Measurements from ENCODE around the gene PLEKHA6. TPM values are rescaled to one million over a fixed set of nuclear protein-coding genes. Genes with fewer than 3 reads are reported as not detected.

Gene PLEKHA6
- polyA plus RNA-seq, 1 experiment, result 4.2 TPM

- no peak for DNase-seq (ENCODE audit: low read depth)
- POLR2A ChIA-PET, result interaction anchor here (0.6 kb wide), 1 partner anchor 779 kb away, joined by 3 read pairs; the partner anchor contains the start of gene RBBP5
- CTCF ChIA-PET, result interaction anchor here (0.6 to 3.4 kb wide), 10 partner anchors 9 to 141 kb away, joined by 3 to 17 read pairs (median 6); no protein-coding TSS in a partner anchor
- no peaks in the 10 kb centered on the region for H3K36me3 ChIP-seq (ENCODE audit: control insufficient read depth, insufficient read depth, low read length)
- H3K4me3 ChIP-seq (ENCODE audit: low read depth, low read length), result no peak overlapping the region
- no peaks in the 10 kb centered on the region for H3K27me3 ChIP-seq (ENCODE audit: control insufficient read depth, insufficient read depth, low read length)
- TF ChIP-seq, protein P1, sequence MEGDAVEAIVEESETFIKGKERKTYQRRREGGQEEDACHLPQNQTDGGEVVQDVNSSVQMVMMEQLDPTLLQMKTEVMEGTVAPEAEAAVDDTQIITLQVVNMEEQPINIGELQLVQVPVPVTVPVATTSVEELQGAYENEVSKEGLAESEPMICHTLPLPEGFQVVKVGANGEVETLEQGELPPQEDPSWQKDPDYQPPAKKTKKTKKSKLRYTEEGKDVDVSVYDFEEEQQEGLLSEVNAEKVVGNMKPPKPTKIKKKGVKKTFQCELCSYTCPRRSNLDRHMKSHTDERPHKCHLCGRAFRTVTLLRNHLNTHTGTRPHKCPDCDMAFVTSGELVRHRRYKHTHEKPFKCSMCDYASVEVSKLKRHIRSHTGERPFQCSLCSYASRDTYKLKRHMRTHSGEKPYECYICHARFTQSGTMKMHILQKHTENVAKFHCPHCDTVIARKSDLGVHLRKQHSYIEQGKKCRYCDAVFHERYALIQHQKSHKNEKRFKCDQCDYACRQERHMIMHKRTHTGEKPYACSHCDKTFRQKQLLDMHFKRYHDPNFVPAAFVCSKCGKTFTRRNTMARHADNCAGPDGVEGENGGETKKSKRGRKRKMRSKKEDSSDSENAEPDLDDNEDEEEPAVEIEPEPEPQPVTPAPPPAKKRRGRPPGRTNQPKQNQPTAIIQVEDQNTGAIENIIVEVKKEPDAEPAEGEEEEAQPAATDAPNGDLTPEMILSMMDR (IDR thresholded peaks at IDR 0.05; ENCODE audit: insufficient read depth, low read depth, low read length), result no peak
Measured at GRCh38 chr1:204342310-204342709, 17.4 kb downstream of the PLEKHA6 start.

GRCh38 chr1:204341380-204341779, 18.3 kb downstream of the PLEKHA6 start:
- Histone ChIP-seq H3K36me3 (ENCODE audit: control insufficient read depth, insufficient read depth, low read length) (no peaks in the 10 kb centered on the region), H3K4me3 (ENCODE audit: low read depth, low read length) (no peak overlapping the region), H3K27me3 (ENCODE audit: control insufficient read depth, insufficient read depth, low read length) (no peaks in the 10 kb centered on the region)
- CTCF ChIA-PET, result interaction anchor here (0.7 to 3.4 kb wide), 4 partner anchors 10 to 153 kb away, joined by 4 to 17 read pairs (median 8); partner anchors contain the start of gene PIK3C2B
- POLR2A ChIA-PET, result interaction anchor here (0.6 kb wide), 1 partner anchor 780 kb away, joined by 3 read pairs; the partner anchor contains the start of gene RBBP5
- no peak for DNase-seq (ENCODE audit: low read depth)
- TF ChIP-seq, protein P1 (IDR thresholded peaks at IDR 0.05; ENCODE audit: insufficient read depth, low read depth, low read length), result no peak

DNA sequence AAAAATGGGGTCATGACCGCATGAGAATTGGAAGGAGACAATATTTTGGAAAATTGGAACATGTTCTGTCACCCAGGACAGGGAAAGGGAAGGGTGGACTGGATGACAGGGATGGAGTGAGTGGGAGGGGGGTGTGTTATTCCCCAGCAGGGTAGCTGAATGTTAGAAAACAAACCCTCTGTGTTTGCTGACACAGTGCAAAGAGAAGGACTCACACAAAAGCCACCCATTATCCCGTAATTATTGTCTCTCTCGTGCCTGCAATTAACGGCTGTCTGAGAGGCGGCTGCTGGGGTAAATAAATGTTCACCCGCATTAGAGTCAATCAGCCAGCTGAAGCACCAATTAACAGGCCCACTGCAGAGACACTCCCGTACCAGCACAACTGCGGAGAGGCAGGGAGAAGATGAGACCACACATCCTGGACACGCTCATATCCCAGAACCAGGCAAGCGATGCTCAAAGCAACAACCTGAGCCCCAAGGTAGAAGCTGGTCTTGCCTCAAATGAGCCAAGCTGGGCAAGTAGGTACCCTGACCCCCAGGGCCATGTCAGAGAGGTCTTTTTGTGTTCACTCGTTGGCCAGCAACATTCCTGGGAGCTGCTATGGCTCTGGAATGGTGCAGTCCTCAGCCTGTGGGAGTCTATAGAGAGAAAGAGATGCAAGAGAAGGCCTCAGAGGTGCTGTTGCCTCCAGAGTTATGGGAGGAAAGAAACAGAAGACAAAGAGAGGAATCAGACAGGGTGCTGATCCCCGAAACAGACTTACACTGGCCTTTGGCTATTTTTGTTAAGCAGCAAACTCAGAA, 19.4 kb downstream of the PLEKHA6 start:
- Histone ChIP-seq H3K36me3 (ENCODE audit: control insufficient read depth, insufficient read depth, low read length) (no peaks in the 10 kb centered on the region), H3K27me3 (ENCODE audit: control insufficient read depth, insufficient read depth, low read length) (no peaks in the 10 kb centered on the region), H3K4me3 (ENCODE audit: low read depth, low read length) (no peak overlapping the region)
- ChIA-PET POLR2A (no interaction called here), CTCF (interaction anchor here (1.2 to 3.4 kb wide), 4 partner anchors 11 to 133 kb away, joined by 4 to 17 read pairs (median 8); no protein-coding TSS in a partner anchor)
- TF ChIP-seq, protein P1 (IDR thresholded peaks at IDR 0.05; ENCODE audit: insufficient read depth, low read depth, low read length), result no peak
- DNase-seq (ENCODE audit: low read depth), result no peak

GRCh38 chr1:204339541-204339940, 20.2 kb downstream of the PLEKHA6 start:
- Histone ChIP-seq H3K4me3 (ENCODE audit: low read depth, low read length) (no peak overlapping the region), H3K36me3 (ENCODE audit: control insufficient read depth, insufficient read depth, low read length) (no peaks in the 10 kb centered on the region), H3K27me3 (ENCODE audit: control insufficient read depth, insufficient read depth, low read length) (no peaks in the 10 kb centered on the region)
- DNase-seq (ENCODE audit: low read depth), result no peak
- ChIA-PET POLR2A (no interaction called here), CTCF (interaction anchor here (1.5 to 3.4 kb wide), 2 partner anchors 14 to 82 kb away, joined by 5 to 11 read pairs; no protein-coding TSS in a partner anchor)
- TF ChIP-seq, protein P1 (IDR thresholded peaks at IDR 0.05; ENCODE audit: insufficient read depth, low read depth, low read length), result no peak

DNA sequence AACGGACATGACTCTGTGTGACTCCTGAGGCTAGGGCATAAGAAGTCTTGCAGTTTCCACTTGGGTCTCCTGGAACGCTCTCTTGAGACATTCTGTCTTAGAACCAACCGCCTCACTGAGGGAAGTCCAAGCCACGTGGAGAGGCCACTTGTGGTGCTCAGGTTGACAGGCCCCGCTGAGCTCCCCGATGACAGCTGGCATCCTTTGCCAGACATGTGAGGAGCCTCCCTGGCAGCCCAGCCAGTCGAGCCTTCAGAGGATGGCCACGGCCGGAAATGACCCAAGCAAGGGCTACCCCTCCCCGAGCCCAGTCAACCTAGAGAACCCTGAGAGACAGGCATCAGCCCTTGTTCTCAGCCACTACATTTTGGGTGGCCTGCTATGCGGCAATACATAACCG, 20.7 kb downstream of the PLEKHA6 start:
- CTCF ChIA-PET, result interaction anchor here (1.5 to 3.4 kb wide), 2 partner anchors 14 to 81 kb away, joined by 5 to 11 read pairs; no protein-coding TSS in a partner anchor
- POLR2A ChIA-PET, result no interaction called here
- no peaks in the 10 kb centered on the region for H3K36me3 ChIP-seq (ENCODE audit: control insufficient read depth, insufficient read depth, low read length)

More for the DNA sequence above, 20.7 kb downstream of the PLEKHA6 start:
- H3K4me3 ChIP-seq (ENCODE audit: low read depth, low read length), result no peak overlapping the region
- H3K27me3 ChIP-seq (ENCODE audit: control insufficient read depth, insufficient read depth, low read length), result no peaks in the 10 kb centered on the region
- no peak for DNase-seq (ENCODE audit: low read depth)
- TF ChIP-seq, protein P1 (IDR thresholded peaks at IDR 0.05; ENCODE audit: insufficient read depth, low read depth, low read length), result no peak
